Neural crest cell (in vitro differentiated cells): Measurements from ENCODE around the gene RFC2. TPM values are rescaled to one million over a fixed set of nuclear protein-coding genes. Genes with fewer than 3 reads are reported as not detected.
A peak's percentile ranks its signal among the peaks of the same experiment; 100 is the strongest.

Experiments used
- DNase-seq: peaks from one replicate; pipeline ENCODE4 v3.0.0; 2021; ENCODE audit warnings: low read depth, mixed read lengths, low spot score
- H3K27ac Mint-ChIP-seq: one replicate; pipeline ENCODE4 v1.8.0; 2021; ENCODE audit warnings: mild to moderate bottlenecking, mixed read lengths; ENCODE audit not compliant: unreplicated experiment
- H3K27me3 Mint-ChIP-seq: 2 replicates; pipeline ENCODE4 v1.8.0; 2021; ENCODE audit warnings: low read depth, mild to moderate bottlenecking, mixed read lengths
- H3K36me3 Mint-ChIP-seq: 2 replicates; pipeline ENCODE4 v1.8.0; 2021; ENCODE audit warnings: low read depth, mild to moderate bottlenecking, mixed read lengths
- H3K4me1 Mint-ChIP-seq: 2 replicates; pipeline ENCODE4 v1.8.0; 2021; ENCODE audit warnings: mixed read lengths
- H3K4me3 Mint-ChIP-seq: one replicate; pipeline ENCODE4 v1.8.0; 2021; ENCODE audit warnings: mild to moderate bottlenecking, mixed read lengths
- H3K9me3 Mint-ChIP-seq: 2 replicates; pipeline ENCODE4 v1.8.0; 2021; ENCODE audit warnings: mixed read lengths
- CTCF ChIP-seq: fragments of 200-600 bp; sonication (generic); conservative IDR thresholded peaks from 2 replicates; pipeline ENCODE4 v1.5.0; 2021; ENCODE audit warnings: antibody characterized with exemption, mild to moderate bottlenecking
- total RNA-seq: library from RNA; stranded (reverse); gene quantifications from 2 replicates; pipeline ENCODE4 v1.2.1, GENCODE V29; 2021

RFC2 gene
- total RNA-seq, 1 donor from 2014 or later = 77.0 TPM

GRCh38 chr7:74269757-74270277 lies 15.6 kb upstream of the RFC2 start:
- H3K27me3 Mint-ChIP-seq = no peaks in the 10 kb centered on the region
- peak overlapping the region; percentile 27 for H3K27ac Mint-ChIP-seq
- H3K4me3 Mint-ChIP-seq = peak overlapping the region; percentile 85
- no peaks in the 10 kb centered on the region for H3K36me3 Mint-ChIP-seq
- no peak for TF ChIP-seq CTCF
- H3K4me1 Mint-ChIP-seq = peaks cover 21% of the 10 kb centered on the region
- DNase-seq = peak; percentile 55
- H3K9me3 Mint-ChIP-seq = no peaks in the 10 kb centered on the region

- no peak for DNase-seq
- no peak overlapping the region for H3K4me3 Mint-ChIP-seq
- no peaks in the 10 kb centered on the region for H3K36me3 Mint-ChIP-seq
Observed at GRCh38 chr7:74267756-74268565, 13.8 kb upstream of the RFC2 start.

GRCh38 chr7:74266191-74266963 lies 12.2 kb upstream of the RFC2 start:
- H3K27me3 Mint-ChIP-seq = no peaks in the 10 kb centered on the region
- no peaks in the 10 kb centered on the region for H3K9me3 Mint-ChIP-seq
- H3K36me3 Mint-ChIP-seq = no peaks in the 10 kb centered on the region
- no peak for DNase-seq
- H3K4me1 Mint-ChIP-seq = peaks cover 9% of the 10 kb centered on the region
- H3K27ac Mint-ChIP-seq = no peak overlapping the region
- no peak overlapping the region for H3K4me3 Mint-ChIP-seq
- no peak for TF ChIP-seq CTCF

More at GRCh38 chr7:74267756-74268565, 13.8 kb upstream of the RFC2 start:
- Mint-ChIP-seq H3K9me3 (no peaks in the 10 kb centered on the region), H3K27me3 (no peaks in the 10 kb centered on the region), H3K27ac (no peak overlapping the region), H3K4me1 (peaks cover 21% of the 10 kb centered on the region)
- no peak for TF ChIP-seq CTCF

- Mint-ChIP-seq H3K4me3 (no peak overlapping the region), H3K27me3 (no peaks in the 10 kb centered on the region), H3K27ac (no peak overlapping the region), H3K36me3 (no peaks in the 10 kb centered on the region), H3K4me1 (peaks cover 6% of the 10 kb centered on the region), H3K9me3 (no peaks in the 10 kb centered on the region)
- DNase-seq = no peak
- TF ChIP-seq CTCF = no peak
Observed at GRCh38 chr7:74263399-74264120, 9.4 kb upstream of the RFC2 start.
